Peyer's patch (tissue), 4 donors: ENCODE measurements around the gene SCGB2A2. TPM values are rescaled to one million over a fixed set of nuclear protein-coding genes. Genes with fewer than 3 reads are reported as not detected.

Source experiments
- DNase-seq, 3 donors: peaks; one replicate each; pipeline ENCODE4 v3.0.0-alpha.2; 2017 to 2019
- H3K27ac ChIP-seq, 4 donors: fragments of 200-600 bp; sonication (generic); one replicate each; pipeline ENCODE4 v1.5.1; 2016 to 2019
- H3K27me3 ChIP-seq, 2 donors: fragments of 200-600 bp; sonication (generic); one replicate each; pipeline ENCODE4 v1.5.1; 2019
- H3K36me3 ChIP-seq, 3 donors: fragments of 200-600 bp; sonication (generic); one replicate each; pipeline ENCODE4 v1.5.1; 2016 to 2019
- H3K4me1 ChIP-seq, 4 donors: fragments of 200-600 bp; sonication (generic); one replicate each; pipeline ENCODE4 v1.5.1; 2016 to 2019
- H3K4me3 ChIP-seq, 4 donors: fragments of 200-600 bp; sonication (generic); 1 replicate in 3 of 4; 2 replicates in 1 of 4; pipeline ENCODE4 v1.5.1; 2016 to 2019; ENCODE audit warnings: mild to moderate bottlenecking in 1 of 4
- H3K9me3 ChIP-seq, 4 donors: fragments of 200-600 bp; sonication (generic); one replicate each; pipeline ENCODE4 v1.5.1; 2016 to 2019; ENCODE audit warnings: mild to moderate bottlenecking in 1 of 4
- CTCF ChIP-seq, 6 experiments: fragments of 450-650 bp in 4 of 6; fragments of 200-600 bp in 2 of 6; sonication (generic) in 1 of 6; IDR thresholded peaks; one replicate each; pipeline ENCODE4 v1.5.1; 2017 to 2019; ENCODE audit warnings: antibody characterized with exemption in 6 of 6, mild to moderate bottlenecking in 3 of 6, moderate library complexity in 1 of 6
- POLR2A ChIP-seq, 2 donors: fragments of 450-650 bp; IDR thresholded peaks; one replicate each; pipeline ENCODE4 v1.5.1; 2017; ENCODE audit warnings: antibody characterized with exemption in 2 of 2, mild to moderate bottlenecking in 2 of 2, moderate library complexity in 2 of 2
- total RNA-seq, 4 donors: library from RNA; depleted of rRNA; stranded (reverse); fragments of >200 nt; gene quantifications; one replicate each; pipeline ENCODE4 v1.1.0, GENCODE V29; 2016

The SCGB2A2 gene
- total RNA-seq: not detected

GRCh38 chr11:62269654-62270278, at the start of gene SCGB2A2:
TSS of gene SCGB2A2 (plus strand) at chr11:62270158. CDS start at chr11:62270217, 59 bp downstream.
- Histone ChIP-seq H3K27ac (no peak within 1 kb of the TSS), H3K4me3 (no peak within 1 kb of the TSS)

GRCh38 chr11:62221498-62221897, 48.5 kb upstream of the SCGB2A2 start:
- TF ChIP-seq CTCF (IDR thresholded peaks at IDR 0.05) (no peak), POLR2A (IDR thresholded peaks at IDR 0.05) (no peak)
- no peak overlapping the region for H3K4me3 ChIP-seq
- H3K27ac ChIP-seq: no peak overlapping the region

More at GRCh38 chr11:62269654-62270278, at the start of gene SCGB2A2:
- H3K27me3 ChIP-seq: no peaks in the 10 kb centered on the region
- no peak for DNase-seq
- TF ChIP-seq CTCF (IDR thresholded peaks at IDR 0.05) (peak in 1 of 6 experiments; percentile 17), POLR2A (IDR thresholded peaks at IDR 0.05) (no peak)
- H3K9me3 ChIP-seq: no peaks in the 10 kb centered on the region
- no peaks in the 10 kb centered on the region for H3K36me3 ChIP-seq
- H3K4me1 ChIP-seq: no peaks in the 10 kb centered on the region

GRCh38 chr11:62223095-62223494, 46.9 kb upstream of the SCGB2A2 start:
- TF ChIP-seq POLR2A (IDR thresholded peaks at IDR 0.05) (no peak), CTCF (IDR thresholded peaks at IDR 0.05) (no peak)
- DNase-seq: no peak
- Histone ChIP-seq H3K4me1 (no peaks in the 10 kb centered on the region), H3K27ac (no peak overlapping the region), H3K4me3 (no peak overlapping the region), H3K27me3 (no peaks in the 10 kb centered on the region), H3K9me3 (peaks cover 0 to 20% (median 0%) of the 10 kb centered on the region in 4 donors), H3K36me3 (no peaks in the 10 kb centered on the region)

More at GRCh38 chr11:62221498-62221897, 48.5 kb upstream of the SCGB2A2 start:
- H3K36me3 ChIP-seq: no peaks in the 10 kb centered on the region
- peaks cover 0 to 20% (median 0%) of the 10 kb centered on the region in 4 donors for H3K9me3 ChIP-seq
- no peak for DNase-seq
- H3K27me3 ChIP-seq: no peaks in the 10 kb centered on the region
- H3K4me1 ChIP-seq: no peaks in the 10 kb centered on the region

GRCh38 chr11:62233730-62234129, 36.2 kb upstream of the SCGB2A2 start:
- Histone ChIP-seq H3K4me3 (no peak overlapping the region), H3K9me3 (no peaks in the 10 kb centered on the region), H3K36me3 (no peaks in the 10 kb centered on the region), H3K27me3 (no peaks in the 10 kb centered on the region), H3K4me1 (no peaks in the 10 kb centered on the region), H3K27ac (no peak overlapping the region)
- DNase-seq: no peak
- TF ChIP-seq POLR2A (IDR thresholded peaks at IDR 0.05) (no peak), CTCF (IDR thresholded peaks at IDR 0.05) (peak in 1 of 6 experiments; percentile 7)

GRCh38 chr11:62236187-62236586, 33.8 kb upstream of the SCGB2A2 start:
- Histone ChIP-seq H3K36me3 (no peaks in the 10 kb centered on the region), H3K9me3 (no peaks in the 10 kb centered on the region), H3K4me3 (no peak overlapping the region), H3K27me3 (no peaks in the 10 kb centered on the region), H3K27ac (no peak overlapping the region), H3K4me1 (no peaks in the 10 kb centered on the region)
- TF ChIP-seq POLR2A (IDR thresholded peaks at IDR 0.05) (no peak), CTCF (IDR thresholded peaks at IDR 0.05) (no peak)
- no peak for DNase-seq
